ENCODE results near the gene MRAP2. TPM values are rescaled to one million over a fixed set of nuclear protein-coding genes. Genes with fewer than 3 reads are reported as not detected.
"Not testable (repeated sequence)": the region's sequence is repeated elsewhere in the genome, so short reads cannot be mapped to it uniquely, and the experiment has no call there.

MRAP2 gene
- polyA plus RNA-seq, 1 experiment: 0.16 TPM

DNA sequence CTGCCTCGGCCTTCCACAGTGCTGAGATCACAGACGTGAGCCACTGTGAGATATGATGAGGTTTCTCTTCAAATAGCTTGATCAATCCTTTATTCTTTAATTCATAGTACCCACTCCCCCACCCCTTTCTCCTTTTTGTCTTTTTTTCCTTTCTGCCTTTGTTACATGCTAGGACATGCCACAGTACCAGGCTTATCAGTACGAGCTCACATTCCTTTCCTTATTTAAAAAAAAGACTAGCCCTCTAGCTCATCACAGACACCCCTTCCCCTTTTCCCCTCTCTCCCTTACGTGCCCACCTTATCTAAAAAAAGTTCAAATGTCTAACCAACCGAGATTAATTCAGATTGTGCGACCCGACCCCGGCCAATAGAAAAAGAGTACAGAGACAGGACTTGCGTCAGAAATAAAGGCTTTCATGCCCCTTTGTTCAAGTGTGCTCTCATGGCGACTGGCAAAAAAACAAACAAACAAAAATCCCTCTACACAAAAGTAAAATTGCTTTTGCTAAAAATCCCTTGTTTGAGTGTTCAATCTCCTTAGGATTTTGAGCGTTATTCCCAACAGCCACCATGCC is 49.2 kb downstream of the MRAP2 start:
- no peak for DNase-seq (ENCODE audit: low read depth)
- ChIA-PET CTCF (interaction anchor here (1.0 kb wide), 1 partner anchor 8 kb away, joined by 3 read pairs; no protein-coding TSS in a partner anchor), POLR2A (no interaction called here)
- Histone ChIP-seq H3K27me3 (ENCODE audit: control insufficient read depth, insufficient read depth, low read length) (no peaks in the 10 kb centered on the region), H3K4me3 (ENCODE audit: low read depth, low read length) (no peak overlapping the region), H3K36me3 (ENCODE audit: control insufficient read depth, insufficient read depth, low read length) (no peaks in the 10 kb centered on the region)
- TF ChIP-seq, protein P1, sequence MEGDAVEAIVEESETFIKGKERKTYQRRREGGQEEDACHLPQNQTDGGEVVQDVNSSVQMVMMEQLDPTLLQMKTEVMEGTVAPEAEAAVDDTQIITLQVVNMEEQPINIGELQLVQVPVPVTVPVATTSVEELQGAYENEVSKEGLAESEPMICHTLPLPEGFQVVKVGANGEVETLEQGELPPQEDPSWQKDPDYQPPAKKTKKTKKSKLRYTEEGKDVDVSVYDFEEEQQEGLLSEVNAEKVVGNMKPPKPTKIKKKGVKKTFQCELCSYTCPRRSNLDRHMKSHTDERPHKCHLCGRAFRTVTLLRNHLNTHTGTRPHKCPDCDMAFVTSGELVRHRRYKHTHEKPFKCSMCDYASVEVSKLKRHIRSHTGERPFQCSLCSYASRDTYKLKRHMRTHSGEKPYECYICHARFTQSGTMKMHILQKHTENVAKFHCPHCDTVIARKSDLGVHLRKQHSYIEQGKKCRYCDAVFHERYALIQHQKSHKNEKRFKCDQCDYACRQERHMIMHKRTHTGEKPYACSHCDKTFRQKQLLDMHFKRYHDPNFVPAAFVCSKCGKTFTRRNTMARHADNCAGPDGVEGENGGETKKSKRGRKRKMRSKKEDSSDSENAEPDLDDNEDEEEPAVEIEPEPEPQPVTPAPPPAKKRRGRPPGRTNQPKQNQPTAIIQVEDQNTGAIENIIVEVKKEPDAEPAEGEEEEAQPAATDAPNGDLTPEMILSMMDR (IDR thresholded peaks at IDR 0.05; ENCODE audit: insufficient read depth, low read depth, low read length): no peak

DNA sequence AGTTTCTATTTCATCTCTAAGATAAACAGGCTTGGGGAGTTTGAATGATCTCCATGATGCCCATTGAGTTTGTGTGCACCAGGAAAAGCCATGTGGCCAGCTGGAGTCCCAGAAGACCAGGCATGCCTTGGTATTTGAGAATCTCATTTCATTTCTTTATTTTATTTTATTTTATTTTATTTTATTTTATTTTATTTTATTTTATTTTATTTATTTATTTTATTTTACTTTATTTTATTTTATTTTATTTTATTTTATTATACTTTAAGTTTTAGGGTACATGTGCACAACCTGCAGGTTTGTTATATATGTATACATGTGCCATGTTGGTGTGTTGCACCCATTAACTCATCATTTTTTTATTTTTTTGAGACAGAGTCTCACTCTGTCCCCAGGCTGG is 51.1 kb downstream of the MRAP2 start:
- not testable (repeated sequence) for H3K4me3 ChIP-seq (ENCODE audit: low read depth, low read length)

DNA sequence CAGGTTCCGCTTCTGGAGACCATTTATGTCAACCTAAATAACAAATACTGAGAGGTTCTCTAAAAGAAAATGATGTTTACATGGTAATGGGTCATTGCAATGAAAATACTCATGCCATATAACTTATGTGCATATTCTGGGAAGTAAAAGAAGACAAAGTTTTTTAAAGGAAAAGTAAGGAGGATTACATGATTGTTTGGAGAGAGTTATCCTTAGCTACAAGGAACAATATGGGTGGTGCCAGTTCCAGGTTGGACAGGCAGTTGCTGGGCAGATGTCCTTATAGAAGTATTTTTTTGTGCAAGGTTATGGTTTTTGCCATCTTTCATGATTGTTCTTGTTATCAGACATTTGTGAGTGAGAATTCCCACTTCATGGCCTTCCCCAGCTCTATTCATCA is 52.5 kb downstream of the MRAP2 start:
- no peaks in the 10 kb centered on the region for H3K27me3 ChIP-seq (ENCODE audit: control insufficient read depth, insufficient read depth, low read length)
- CTCF ChIA-PET: no interaction called here
- TF ChIP-seq, protein P1 (IDR thresholded peaks at IDR 0.05; ENCODE audit: insufficient read depth, low read depth, low read length): no peak
- H3K36me3 ChIP-seq (ENCODE audit: control insufficient read depth, insufficient read depth, low read length): no peaks in the 10 kb centered on the region
- POLR2A ChIA-PET: no interaction called here
- no peak for DNase-seq (ENCODE audit: low read depth)
- H3K4me3 ChIP-seq (ENCODE audit: low read depth, low read length): no peak overlapping the region

More for the DNA sequence above, 51.1 kb downstream of the MRAP2 start:
- POLR2A ChIA-PET; DNase-seq (ENCODE audit: low read depth); CTCF ChIA-PET; H3K27me3 ChIP-seq (ENCODE audit: control insufficient read depth, insufficient read depth, low read length); H3K36me3 ChIP-seq (ENCODE audit: control insufficient read depth, insufficient read depth, low read length): not testable (repeated sequence)

DNA sequence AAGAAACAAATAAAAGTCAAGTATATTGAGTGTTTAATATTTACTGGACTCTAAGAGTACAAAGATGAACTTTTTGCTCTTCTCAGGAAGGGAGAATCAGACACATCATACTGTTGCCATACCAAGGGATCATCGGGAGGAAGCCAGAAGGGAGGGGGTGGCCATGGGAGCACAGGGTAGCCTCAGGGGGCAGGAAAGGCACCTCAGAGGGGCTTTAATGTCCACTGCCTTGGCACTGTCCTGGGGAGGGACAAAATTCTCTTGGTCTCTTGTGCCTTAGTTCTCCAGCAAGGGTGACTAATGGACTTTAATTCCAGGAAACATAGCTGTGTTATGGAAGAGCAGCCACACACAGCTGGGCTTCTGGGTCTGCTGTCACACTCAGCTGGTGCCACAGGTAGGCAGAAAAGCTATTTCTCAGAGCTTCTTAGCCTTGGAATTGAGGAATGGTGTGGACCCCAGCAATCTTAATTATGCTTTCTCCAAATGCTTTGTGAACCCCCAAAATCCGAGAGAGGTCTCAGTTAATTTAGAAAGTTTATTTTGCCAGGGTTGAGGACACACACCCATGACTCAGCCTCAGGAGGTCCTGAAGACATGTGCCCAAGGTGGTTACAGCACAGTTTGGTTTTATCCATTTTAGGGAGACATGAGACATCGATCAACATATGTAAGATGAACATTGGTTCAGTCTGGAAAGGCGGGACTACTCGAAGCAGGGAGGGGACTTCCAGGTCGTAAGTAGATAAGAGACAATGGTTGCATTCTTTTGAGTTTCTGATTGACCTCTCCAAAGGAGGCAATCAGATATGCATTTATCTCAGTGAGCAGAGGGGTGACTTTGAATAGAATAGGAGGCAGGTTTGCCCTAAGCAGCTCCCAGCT is 53.2 kb downstream of the MRAP2 start:
- TF ChIP-seq, protein P1 (IDR thresholded peaks at IDR 0.05; ENCODE audit: insufficient read depth, low read depth, low read length): no peak
- H3K36me3 ChIP-seq (ENCODE audit: control insufficient read depth, insufficient read depth, low read length): no peaks in the 10 kb centered on the region
- no peak for DNase-seq (ENCODE audit: low read depth)
- H3K4me3 ChIP-seq (ENCODE audit: low read depth, low read length): no peak overlapping the region
- ChIA-PET POLR2A (no interaction called here), CTCF (no interaction called here)
- no peaks in the 10 kb centered on the region for H3K27me3 ChIP-seq (ENCODE audit: control insufficient read depth, insufficient read depth, low read length)

DNA sequence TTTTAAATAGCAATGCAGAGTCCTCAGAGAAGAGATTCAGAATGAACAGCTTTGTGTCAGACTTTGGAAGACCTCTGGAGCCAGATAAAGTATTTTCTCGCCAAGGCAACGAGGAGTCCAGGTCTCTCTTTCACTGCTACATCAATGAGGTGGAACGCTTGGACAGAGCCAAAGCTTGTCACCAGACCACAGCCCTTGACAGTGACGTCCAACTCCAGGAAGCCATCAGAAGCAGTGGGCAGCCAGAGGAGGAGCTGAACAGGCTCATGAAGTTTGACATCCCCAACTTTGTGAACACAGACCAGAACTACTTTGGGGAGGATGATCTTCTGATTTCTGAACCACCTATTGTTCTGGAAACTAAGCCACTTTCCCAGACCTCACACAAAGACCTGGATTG is 55.5 kb downstream of the MRAP2 start:
- CTCF ChIA-PET: interaction anchor here (0.8 kb wide), 1 partner anchor 150 kb away, joined by 3 read pairs; no protein-coding TSS in a partner anchor
- POLR2A ChIA-PET: no interaction called here
- H3K4me3 ChIP-seq (ENCODE audit: low read depth, low read length): no peak overlapping the region
- H3K36me3 ChIP-seq (ENCODE audit: control insufficient read depth, insufficient read depth, low read length): no peaks in the 10 kb centered on the region
- DNase-seq (ENCODE audit: low read depth): no peak
- TF ChIP-seq, protein P1 (IDR thresholded peaks at IDR 0.05; ENCODE audit: insufficient read depth, low read depth, low read length): no peak
- H3K27me3 ChIP-seq (ENCODE audit: control insufficient read depth, insufficient read depth, low read length): no peaks in the 10 kb centered on the region
